Parathyroid adenoma (tissue), 2 donors: Measurements from ENCODE around the gene TRIM71.

ENCODE experiments used
- H2AFZ ChIP-seq: fragments of 300-600 bp; sonication (generic); one replicate; pipeline ENCODE4 v1.7.0; 2017; ENCODE audit warnings: antibody characterized with exemption, mild to moderate bottlenecking
- H3K27ac ChIP-seq: fragments of 300-600 bp; sonication (generic); one replicate; pipeline ENCODE4 v1.7.0; 2017
- H3K27me3 ChIP-seq: fragments of 300-600 bp; sonication (generic); one replicate; pipeline ENCODE4 v1.7.0; 2017; ENCODE audit warnings: low read length; ENCODE audit not compliant: control insufficient read depth, insufficient read depth
- H3K36me3 ChIP-seq: fragments of 300-600 bp; sonication (generic); one replicate; pipeline ENCODE4 v1.7.0; 2017; ENCODE audit warnings: low read length; ENCODE audit not compliant: control insufficient read depth, insufficient read depth
- H3K4me1 ChIP-seq: fragments of 300-600 bp; sonication (generic); one replicate; pipeline ENCODE4 v1.7.0; 2017; ENCODE audit warnings: control low read depth
- H3K4me2 ChIP-seq: fragments of 300-600 bp; sonication (generic); one replicate; pipeline ENCODE4 v1.7.0; 2017; ENCODE audit warnings: low read length
- H3K4me3 ChIP-seq: fragments of 300-600 bp; sonication (generic); one replicate; pipeline ENCODE4 v1.7.0; 2017; ENCODE audit warnings: low read depth, low read length
- H3K79me2 ChIP-seq: fragments of 300-600 bp; sonication (generic); one replicate; pipeline ENCODE4 v1.7.0; 2017; ENCODE audit warnings: control low read depth
- H3K9ac ChIP-seq: fragments of 300-600 bp; sonication (generic); one replicate; pipeline ENCODE4 v1.7.0; 2017; ENCODE audit warnings: mild to moderate bottlenecking
- H3K9me3 ChIP-seq: fragments of 300-600 bp; sonication (generic); one replicate; pipeline ENCODE4 v1.7.0; 2017; ENCODE audit warnings: low read length; ENCODE audit not compliant: control insufficient read depth
- TF ChIP-seq, protein P1 (sequence below): fragments of 300-600 bp; sonication (generic); IDR thresholded peaks from one replicate; pipeline ENCODE4 v1.7.0; 2017; ENCODE audit warnings: antibody characterized with exemption, mild to moderate bottlenecking
- donor health status: primary hyperparathyroidism.

Gene TRIM71

DNA sequence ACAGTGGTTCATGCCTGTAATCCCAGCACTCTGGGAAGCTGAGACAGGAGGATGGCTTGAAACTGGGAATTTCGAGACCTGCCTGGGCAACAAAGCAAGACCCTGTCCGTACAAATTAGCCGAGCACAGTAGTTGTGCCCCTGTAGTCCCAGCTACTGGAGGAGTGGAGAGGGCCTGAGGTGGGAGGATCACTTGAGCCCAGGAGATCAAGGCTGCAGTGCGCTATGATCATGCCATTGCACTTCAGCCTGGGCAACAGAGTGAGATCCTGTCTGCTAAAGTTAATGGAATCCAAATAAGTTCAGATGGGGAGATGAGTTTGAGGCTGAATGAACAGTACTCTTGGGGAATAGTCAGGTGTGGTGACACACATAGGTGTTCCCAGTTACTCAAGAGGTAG lies 14.4 kb downstream of the TRIM71 start:
- no peak overlapping the region for H3K9ac ChIP-seq
- no peak overlapping the region for H3K4me2 ChIP-seq
- H3K4me3 ChIP-seq = no peak overlapping the region
- no peaks in the 10 kb centered on the region for H3K9me3 ChIP-seq
- H3K79me2 ChIP-seq = no peaks in the 10 kb centered on the region
- H3K4me1 ChIP-seq = no peaks in the 10 kb centered on the region
- TF ChIP-seq, protein P1, sequence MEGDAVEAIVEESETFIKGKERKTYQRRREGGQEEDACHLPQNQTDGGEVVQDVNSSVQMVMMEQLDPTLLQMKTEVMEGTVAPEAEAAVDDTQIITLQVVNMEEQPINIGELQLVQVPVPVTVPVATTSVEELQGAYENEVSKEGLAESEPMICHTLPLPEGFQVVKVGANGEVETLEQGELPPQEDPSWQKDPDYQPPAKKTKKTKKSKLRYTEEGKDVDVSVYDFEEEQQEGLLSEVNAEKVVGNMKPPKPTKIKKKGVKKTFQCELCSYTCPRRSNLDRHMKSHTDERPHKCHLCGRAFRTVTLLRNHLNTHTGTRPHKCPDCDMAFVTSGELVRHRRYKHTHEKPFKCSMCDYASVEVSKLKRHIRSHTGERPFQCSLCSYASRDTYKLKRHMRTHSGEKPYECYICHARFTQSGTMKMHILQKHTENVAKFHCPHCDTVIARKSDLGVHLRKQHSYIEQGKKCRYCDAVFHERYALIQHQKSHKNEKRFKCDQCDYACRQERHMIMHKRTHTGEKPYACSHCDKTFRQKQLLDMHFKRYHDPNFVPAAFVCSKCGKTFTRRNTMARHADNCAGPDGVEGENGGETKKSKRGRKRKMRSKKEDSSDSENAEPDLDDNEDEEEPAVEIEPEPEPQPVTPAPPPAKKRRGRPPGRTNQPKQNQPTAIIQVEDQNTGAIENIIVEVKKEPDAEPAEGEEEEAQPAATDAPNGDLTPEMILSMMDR = no peak
- no peaks in the 10 kb centered on the region for H3K36me3 ChIP-seq
- H3K27ac ChIP-seq = no peak overlapping the region
- no peak overlapping the region for H2AFZ ChIP-seq
- H3K27me3 ChIP-seq = no peaks in the 10 kb centered on the region

DNA sequence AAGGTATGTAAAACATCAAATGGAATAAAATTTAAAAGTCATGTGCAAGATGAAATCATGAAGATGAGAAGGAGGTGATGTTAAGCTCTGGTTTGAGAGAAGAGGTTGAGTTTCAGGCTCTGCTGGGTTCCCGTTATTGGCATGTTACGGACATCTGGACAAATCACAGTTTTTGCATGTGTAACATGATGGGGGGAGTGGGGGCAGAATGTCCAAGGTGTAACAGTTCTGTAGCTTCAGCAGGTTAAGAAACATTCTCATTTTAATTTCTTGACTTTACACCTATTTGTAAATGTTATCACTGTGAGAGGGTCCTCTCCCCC lies 17.2 kb downstream of the TRIM71 start:
- Histone ChIP-seq H3K4me1 (no peaks in the 10 kb centered on the region), H3K9ac (no peak overlapping the region), H3K4me3 (no peak overlapping the region), H3K9me3 (no peaks in the 10 kb centered on the region), H3K27ac (no peak overlapping the region), H3K4me2 (no peak overlapping the region), H3K79me2 (no peaks in the 10 kb centered on the region), H3K27me3 (no peaks in the 10 kb centered on the region), H2AFZ (no peak overlapping the region), H3K36me3 (no peaks in the 10 kb centered on the region)
- TF ChIP-seq, protein P1 = no peak

DNA sequence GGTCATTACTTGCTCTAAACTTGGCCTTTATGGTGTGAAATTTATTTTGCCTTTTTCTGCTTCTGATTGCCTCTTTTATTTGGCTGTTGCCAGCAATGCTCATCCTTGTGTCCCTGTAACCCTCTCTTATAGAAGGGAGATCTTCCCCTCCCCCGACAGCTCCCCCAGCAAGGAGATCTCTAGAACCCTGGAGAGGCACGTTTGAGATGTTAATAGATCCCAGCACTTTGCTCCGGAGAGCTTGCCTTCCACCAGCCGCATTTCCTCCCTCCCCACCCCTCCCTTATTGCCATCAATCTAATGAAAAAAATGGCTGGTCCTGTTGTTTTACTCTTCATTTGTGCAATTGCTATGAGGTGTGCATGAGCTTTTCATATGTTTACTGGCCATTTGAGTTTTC lies 18.2 kb downstream of the TRIM71 start:
- H3K4me1 ChIP-seq = no peaks in the 10 kb centered on the region
- no peak overlapping the region for H2AFZ ChIP-seq
- no peaks in the 10 kb centered on the region for H3K79me2 ChIP-seq
- H3K27ac ChIP-seq = no peak overlapping the region
- H3K27me3 ChIP-seq = no peaks in the 10 kb centered on the region
- H3K4me2 ChIP-seq = no peak overlapping the region
- H3K4me3 ChIP-seq = no peak overlapping the region
- no peaks in the 10 kb centered on the region for H3K36me3 ChIP-seq
- no peaks in the 10 kb centered on the region for H3K9me3 ChIP-seq
- H3K9ac ChIP-seq = no peak overlapping the region
- TF ChIP-seq, protein P1 = no peak

DNA sequence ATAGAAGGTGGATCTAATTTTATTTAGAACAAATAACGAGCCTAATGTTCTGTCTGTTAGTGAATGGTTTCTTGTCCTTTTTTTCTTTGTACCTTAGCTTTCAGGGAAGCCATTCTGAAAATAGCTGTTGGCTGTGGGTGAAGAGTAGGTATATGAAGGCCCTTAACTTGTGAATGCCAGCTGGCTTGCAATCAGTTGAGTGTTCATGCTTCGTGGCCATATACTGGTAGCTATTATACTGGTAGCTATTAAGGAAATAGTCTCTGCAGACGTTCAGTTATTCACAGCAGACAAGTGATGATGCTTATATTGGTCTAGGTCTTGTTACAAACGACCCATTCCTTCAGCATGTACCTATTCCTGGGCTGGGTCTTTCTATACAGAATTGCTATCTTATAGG lies 18.8 kb downstream of the TRIM71 start:
- Histone ChIP-seq H3K27ac (no peak overlapping the region), H2AFZ (no peak overlapping the region), H3K36me3 (no peaks in the 10 kb centered on the region), H3K27me3 (no peaks in the 10 kb centered on the region), H3K9ac (no peak overlapping the region), H3K4me1 (no peaks in the 10 kb centered on the region), H3K9me3 (no peaks in the 10 kb centered on the region), H3K79me2 (no peaks in the 10 kb centered on the region), H3K4me3 (no peak overlapping the region), H3K4me2 (no peak overlapping the region)
- TF ChIP-seq, protein P1 = no peak

DNA sequence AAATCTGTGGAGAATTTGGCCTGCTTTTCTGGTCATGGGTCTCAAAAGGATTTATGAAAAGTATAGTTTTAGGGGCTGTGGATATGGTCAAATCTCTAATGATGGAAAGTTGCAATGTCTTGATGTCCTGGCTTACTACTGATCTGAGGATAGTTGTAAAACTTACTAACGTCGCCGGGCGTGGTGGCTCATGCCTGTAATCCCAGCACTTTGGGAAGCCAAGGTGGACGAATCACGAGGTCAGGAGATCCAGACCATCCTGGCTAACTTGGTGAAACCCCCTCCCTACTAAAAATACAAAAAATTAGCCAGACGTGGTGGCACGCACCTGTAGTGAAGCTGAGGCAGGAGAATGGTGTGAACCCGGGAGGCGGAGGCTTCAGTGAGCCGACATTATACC lies 19.6 kb downstream of the TRIM71 start:
- TF ChIP-seq, protein P1 = no peak
- Histone ChIP-seq H3K4me2 (no peak overlapping the region), H3K4me3 (no peak overlapping the region), H3K9ac (no peak overlapping the region), H2AFZ (no peak overlapping the region), H3K27ac (no peak overlapping the region), H3K79me2 (no peaks in the 10 kb centered on the region), H3K4me1 (peaks cover 3% of the 10 kb centered on the region), H3K27me3 (no peaks in the 10 kb centered on the region), H3K9me3 (no peaks in the 10 kb centered on the region), H3K36me3 (no peaks in the 10 kb centered on the region)
